OCI-LY1 (cell line): Measurements from ENCODE around the gene ASIC3.

Experiments
- H2AFZ ChIP-seq: fragments of 200-600 bp; sonication (generic), shearing (Covaris generic); 2 replicates; pipeline ENCODE4 v1.6.0; 2014; ENCODE audit warnings: antibody characterized with exemption, mild to moderate bottlenecking, low read length
- H3F3A ChIP-seq: fragments of 200-600 bp; sonication (generic), shearing (Covaris generic); 2 replicates; pipeline ENCODE4 v1.6.0; 2014; ENCODE audit warnings: mild to moderate bottlenecking, antibody characterized with exemption, low read length, moderate library complexity; ENCODE audit not compliant: insufficient read depth
- H3K27ac ChIP-seq: fragments of 200-600 bp; sonication (generic); 2 replicates; pipeline ENCODE4 v1.5.1; 2014; ENCODE audit warnings: low read length, mixed run types, mild to moderate bottlenecking, low read depth; ENCODE audit not compliant: poor library complexity, severe bottlenecking
- H3K27me3 ChIP-seq: fragments of 200-600 bp; sonication (generic); 2 replicates; pipeline ENCODE4 v1.6.0; 2014; ENCODE audit warnings: antibody characterized with exemption, mild to moderate bottlenecking, low read length, moderate library complexity; ENCODE audit not compliant: insufficient read depth
- H3K36me3 ChIP-seq: fragments of 200-600 bp; sonication (generic); 2 replicates; pipeline ENCODE4 v1.6.1; 2014; ENCODE audit warnings: mild to moderate bottlenecking, antibody characterized with exemption, low read length, moderate library complexity, mixed read lengths; ENCODE audit not compliant: insufficient read depth
- H3K4me1 ChIP-seq: fragments of 200-600 bp; sonication (generic); 2 replicates; pipeline ENCODE4 v1.5.1; 2014; ENCODE audit warnings: mild to moderate bottlenecking, low read length, moderate library complexity; ENCODE audit not compliant: insufficient read depth, severe bottlenecking
- H3K4me2 ChIP-seq: fragments of 200-600 bp; sonication (generic), shearing (Covaris generic); 2 replicates; pipeline ENCODE4 v1.6.1; 2014; ENCODE audit warnings: low read length
- H3K4me3 ChIP-seq: fragments of 200-600 bp; sonication (generic); 2 replicates; pipeline ENCODE4 v1.5.1; 2014; ENCODE audit warnings: low read length, low read depth, mild to moderate bottlenecking, mixed read lengths; ENCODE audit not compliant: poor library complexity, severe bottlenecking
- H3K79me2 ChIP-seq: fragments of 200-600 bp; shearing (Covaris generic); 2 replicates; pipeline ENCODE4 v1.6.1; 2016; ENCODE audit warnings: mixed run types, low read length, mixed read lengths; ENCODE audit not compliant: insufficient read depth
- H3K9ac ChIP-seq: fragments of 200-600 bp; sonication (generic), shearing (Covaris generic); 2 replicates; pipeline ENCODE4 v1.6.1; 2014; ENCODE audit warnings: mild to moderate bottlenecking, low read length, mixed read lengths
- H3K9me2 ChIP-seq: fragments of 200-600 bp; sonication (generic), shearing (Covaris generic); 2 replicates; pipeline ENCODE4 v1.6.1; 2014; ENCODE audit warnings: low read depth, mild to moderate bottlenecking, low read length, mixed read lengths
- H3K9me3 ChIP-seq: fragments of 200-600 bp; shearing (Covaris generic); 2 replicates; pipeline ENCODE4 v1.6.1; 2014; ENCODE audit warnings: low read length, mixed read lengths
- H4K20me1 ChIP-seq: fragments of 200-600 bp; sonication (generic), shearing (Covaris generic); 2 replicates; pipeline ENCODE4 v1.6.0; 2016; ENCODE audit warnings: mild to moderate bottlenecking, low read length; ENCODE audit not compliant: insufficient read depth
- CTCF ChIP-seq: fragments of 200-600 bp; sonication (generic), shearing (Covaris generic); IDR thresholded peaks from 2 replicates; pipeline ENCODE4 v1.5.1; 2017; ENCODE audit warnings: mild to moderate bottlenecking, antibody characterized with exemption, low read length, moderate library complexity, mixed read lengths
- EZH2 ChIP-seq: fragments of 200-600 bp; sonication (generic), shearing (Covaris generic); IDR thresholded peaks from 2 replicates; pipeline ENCODE4 v1.8.0; 2017; ENCODE audit warnings: borderline replicate concordance, mixed run types, mild to moderate bottlenecking, antibody characterized with exemption, low read length, moderate library complexity, mixed read lengths

ASIC3 gene

DNA sequence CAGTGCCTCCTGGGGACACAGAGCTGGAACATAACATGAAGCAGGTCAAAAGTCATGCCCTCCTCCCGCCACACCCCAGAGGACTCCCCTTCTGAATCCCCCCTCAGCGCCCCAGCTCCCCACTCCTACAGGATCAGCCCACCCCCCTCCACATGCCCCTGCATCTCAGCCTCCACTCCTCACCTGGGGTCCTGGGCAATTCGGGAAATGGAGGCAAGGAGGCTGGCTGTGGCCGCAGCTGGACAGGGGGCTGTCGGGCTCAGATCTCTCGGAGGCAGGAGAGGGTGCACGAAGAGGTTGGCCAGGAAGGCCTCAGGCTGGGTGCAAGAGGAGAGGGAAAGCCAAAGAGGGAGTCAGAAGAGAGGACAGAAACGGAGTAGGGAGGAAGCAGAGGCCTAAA, 31.8 kb upstream of the ASIC3 start:
- Histone ChIP-seq H3K4me2 (no peak overlapping the region), H3F3A (no peaks in the 10 kb centered on the region), H3K4me3 (no peak overlapping the region), H3K9me3 (no peaks in the 10 kb centered on the region), H3K27me3 (peaks cover 11% of the 10 kb centered on the region; the same call in 1 of the 2 replicates), H4K20me1 (no peaks in the 10 kb centered on the region), H2AFZ (no peak overlapping the region), H3K9ac (no peak overlapping the region), H3K36me3 (no peaks in the 10 kb centered on the region), H3K4me1 (peaks cover 27% of the 10 kb centered on the region), H3K79me2 (no peaks in the 10 kb centered on the region), H3K9me2 (no peaks in the 10 kb centered on the region), H3K27ac (no peak overlapping the region)
- TF ChIP-seq EZH2: no peak
- no peak for TF ChIP-seq CTCF

- Histone ChIP-seq H3K9ac (no peak overlapping the region), H3K9me3 (no peaks in the 10 kb centered on the region), H3K4me1 (peaks cover 27% of the 10 kb centered on the region), H3F3A (no peaks in the 10 kb centered on the region), H2AFZ (no peak overlapping the region), H3K79me2 (no peaks in the 10 kb centered on the region), H3K4me2 (no peak overlapping the region), H3K27ac (no peak overlapping the region), H4K20me1 (no peaks in the 10 kb centered on the region), H3K4me3 (no peak overlapping the region), H3K9me2 (no peaks in the 10 kb centered on the region), H3K27me3 (peaks cover 11% of the 10 kb centered on the region; the same call in 1 of the 2 replicates), H3K36me3 (no peaks in the 10 kb centered on the region)
- TF ChIP-seq EZH2 (no peak), CTCF (peak; percentile 18; the same call in 1 of the 2 replicates)
Measured at GRCh38 chr7:151016942-151017341, 31.4 kb upstream of the ASIC3 start.

DNA sequence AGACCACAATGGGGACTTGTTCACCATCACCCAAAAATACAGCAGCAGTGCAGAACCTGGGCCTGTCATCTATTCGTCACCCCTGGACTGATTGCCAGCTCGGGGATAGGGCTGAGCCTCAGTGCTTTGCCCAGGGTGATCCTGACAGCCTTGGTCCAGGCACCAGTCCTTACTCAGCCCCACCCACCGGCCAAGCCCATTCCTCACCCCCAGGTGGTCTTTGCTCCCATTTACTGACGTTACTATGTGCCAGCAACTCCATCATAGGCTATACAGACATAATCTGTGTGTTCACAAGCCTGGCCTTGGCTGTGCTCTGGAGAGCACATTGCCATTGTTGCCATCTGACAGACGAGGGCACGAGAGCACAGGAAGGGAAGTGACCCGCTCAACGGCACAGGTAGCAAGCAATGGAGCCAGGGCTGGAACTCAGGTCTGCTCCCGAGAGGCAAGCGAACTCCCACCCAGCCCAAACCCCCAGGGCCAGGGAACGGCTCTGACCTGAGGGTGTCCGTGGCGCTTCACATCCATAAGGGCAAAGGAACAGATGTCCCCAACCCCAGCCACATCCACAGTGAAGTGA, 30.9 kb upstream of the ASIC3 start:
- Histone ChIP-seq H3K27me3 (peaks cover 7% of the 10 kb centered on the region; the same call in 1 of the 2 replicates), H3K4me1 (peaks cover 27% of the 10 kb centered on the region)

More for the DNA sequence above, 30.9 kb upstream of the ASIC3 start:
- no peak for TF ChIP-seq EZH2
- no peak for TF ChIP-seq CTCF
- Histone ChIP-seq H4K20me1 (no peaks in the 10 kb centered on the region), H3K4me2 (peak overlapping the region; percentile 57), H2AFZ (no peak overlapping the region), H3K9me3 (no peaks in the 10 kb centered on the region), H3F3A (no peaks in the 10 kb centered on the region), H3K79me2 (no peaks in the 10 kb centered on the region), H3K27ac (no peak overlapping the region), H3K9ac (peak overlapping the region; percentile 8; the same call in 1 of the 2 replicates), H3K4me3 (peak overlapping the region; percentile 51), H3K9me2 (no peaks in the 10 kb centered on the region), H3K36me3 (no peaks in the 10 kb centered on the region)
